DMS153 treated with DMSO at 0.1 percent for 48 hours (cell line): Measurements from ENCODE around the gene PHF21B.
"Not testable (repeated sequence)": the region's sequence is repeated elsewhere in the genome, so short reads cannot be mapped to it uniquely, and the experiment has no call there.

Experiments
- DNase-seq: peaks from one replicate; lab custom pipeline; 2025; ENCODE audit not compliant: unreplicated experiment; lab: John Stamatoyannopoulos, UW

PHF21B gene

DNA sequence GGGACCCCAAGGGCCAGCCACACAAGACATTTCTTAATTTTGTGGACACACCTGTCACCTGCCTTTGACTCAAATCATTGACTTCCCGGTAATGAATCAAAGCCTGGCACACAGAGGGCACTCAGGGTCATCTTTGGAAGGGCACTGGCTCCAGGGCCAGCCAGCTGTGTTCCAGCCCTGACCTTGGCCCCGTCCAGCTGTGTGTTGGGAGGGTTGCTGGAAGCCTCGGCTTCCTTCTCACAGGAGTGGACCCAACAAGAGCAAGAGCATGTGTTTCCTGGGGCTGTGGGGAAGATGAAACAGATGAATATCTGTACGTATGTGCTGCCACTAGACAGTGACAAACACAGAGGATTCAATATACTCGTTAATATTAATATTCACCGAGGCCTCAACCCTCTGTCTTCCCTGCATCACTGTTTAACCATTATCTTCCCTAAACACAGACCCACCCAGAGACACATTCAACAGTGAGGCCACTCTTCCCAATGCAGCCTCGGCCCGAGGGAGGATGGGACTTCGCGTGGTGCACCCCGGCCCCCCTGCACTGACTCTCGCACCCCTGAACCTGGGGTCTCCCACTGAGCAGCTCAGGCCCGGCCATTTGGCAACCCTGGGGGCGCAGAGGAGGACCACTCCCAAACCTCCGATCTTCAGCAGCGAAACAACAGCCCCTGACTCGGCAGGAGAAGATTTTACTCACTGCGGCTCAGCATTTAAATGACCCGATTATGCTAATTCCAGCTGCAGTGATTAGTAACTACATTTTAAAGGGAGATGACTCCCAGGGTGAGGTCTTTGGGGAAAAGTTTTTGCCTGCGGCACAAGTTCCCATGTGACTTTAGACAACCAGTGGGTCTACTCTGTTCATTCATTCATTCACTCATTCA, 45.7 kb downstream of the PHF21B start:
- DNase-seq: no peak

DNA sequence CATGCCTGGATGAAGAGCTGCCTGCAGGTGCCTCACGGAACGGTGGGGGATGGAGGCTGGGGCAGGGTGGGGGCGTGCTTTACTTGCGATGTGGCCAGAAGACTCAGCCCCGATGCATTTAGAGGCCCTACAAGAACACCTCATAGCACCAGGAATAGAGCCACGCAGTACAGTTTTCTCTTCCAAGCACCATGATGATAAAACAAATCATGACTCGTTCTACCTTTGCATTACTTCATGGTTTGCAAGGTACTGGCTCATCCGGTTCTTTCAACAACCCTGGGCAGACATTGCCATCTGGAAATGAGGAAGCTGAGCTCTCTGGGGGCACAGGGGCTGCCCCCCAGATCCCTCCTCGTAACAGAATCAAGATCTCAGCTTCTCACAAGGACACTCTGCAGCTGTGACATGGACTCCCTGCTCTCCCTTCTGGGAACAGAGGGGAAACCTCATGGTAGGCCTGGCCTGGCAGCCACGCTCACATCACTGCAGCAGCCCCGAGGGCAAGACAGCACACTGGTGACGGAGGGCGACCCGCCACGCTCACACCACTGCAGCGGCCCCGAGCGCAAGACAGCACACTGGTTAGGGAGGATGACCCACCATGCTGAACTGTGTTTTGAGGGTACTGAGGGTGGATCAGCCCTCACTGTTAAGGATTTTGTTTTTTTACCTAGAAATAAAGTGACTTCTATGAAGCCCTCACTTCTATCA, 46.9 kb downstream of the PHF21B start:
- DNase-seq: no peak

DNA sequence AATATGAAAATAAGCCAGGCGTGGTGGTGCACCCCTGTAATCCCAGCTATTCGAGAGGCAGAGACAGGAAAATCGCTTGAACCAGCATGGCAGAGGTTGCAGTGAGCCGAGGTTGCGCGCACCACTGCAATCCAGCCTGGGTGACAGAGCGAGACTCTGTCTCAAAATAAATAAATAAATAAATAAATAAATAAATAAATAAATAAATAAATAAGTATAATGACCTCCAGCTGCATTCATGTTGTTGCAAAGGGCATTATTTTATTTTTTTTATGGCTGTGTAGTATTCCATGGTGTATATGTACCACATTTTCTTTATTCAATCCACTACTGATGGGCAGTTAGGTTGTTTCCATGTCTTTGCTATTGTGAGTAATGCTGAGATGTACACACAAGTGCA, 48.1 kb downstream of the PHF21B start:
- not testable (repeated sequence) for DNase-seq

- DNase-seq: no peak
Measured at GRCh38 chr22:44956840-44957767, 52.7 kb downstream of the PHF21B start.

DNA sequence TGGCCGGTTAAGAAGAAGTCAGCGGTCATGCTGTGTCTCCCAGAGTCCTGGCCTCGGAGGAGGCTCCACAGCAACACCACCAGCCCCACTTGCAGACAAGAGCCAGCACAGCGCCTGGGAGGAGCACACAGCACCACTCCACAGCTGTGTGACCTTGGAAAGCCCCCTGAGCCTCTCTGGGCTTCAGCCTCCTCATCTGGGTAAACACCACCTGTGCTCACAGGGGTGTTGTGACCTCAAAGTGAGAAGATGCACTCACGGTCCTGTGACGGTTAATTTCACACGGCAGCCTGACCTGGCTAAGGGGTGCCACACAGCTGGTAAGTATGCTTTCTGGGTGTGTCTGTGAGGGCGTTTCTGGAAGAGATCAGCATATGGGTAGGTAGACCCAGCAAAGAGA, 54.7 kb downstream of the PHF21B start:
- no peak for DNase-seq

DNA sequence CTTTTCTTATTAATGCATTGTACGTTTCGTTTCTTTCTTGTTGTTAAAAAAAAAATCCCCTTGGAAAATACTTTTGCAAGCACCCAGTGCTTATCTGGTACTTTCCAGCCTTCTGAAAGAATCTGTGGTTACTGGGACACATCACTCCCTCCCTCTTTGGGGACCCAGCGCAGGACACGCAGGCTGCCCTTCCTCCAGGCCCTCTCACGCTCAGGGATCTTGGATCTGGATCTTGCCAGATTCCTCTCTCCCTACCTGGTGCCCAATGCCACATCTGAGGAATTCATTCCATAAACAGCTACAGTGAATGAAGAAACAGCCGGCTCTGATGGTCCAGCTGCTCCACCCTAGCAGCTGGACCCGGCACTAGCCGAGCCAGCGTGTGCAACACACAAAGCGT, 55.7 kb downstream of the PHF21B start:
- DNase-seq: no peak

DNA sequence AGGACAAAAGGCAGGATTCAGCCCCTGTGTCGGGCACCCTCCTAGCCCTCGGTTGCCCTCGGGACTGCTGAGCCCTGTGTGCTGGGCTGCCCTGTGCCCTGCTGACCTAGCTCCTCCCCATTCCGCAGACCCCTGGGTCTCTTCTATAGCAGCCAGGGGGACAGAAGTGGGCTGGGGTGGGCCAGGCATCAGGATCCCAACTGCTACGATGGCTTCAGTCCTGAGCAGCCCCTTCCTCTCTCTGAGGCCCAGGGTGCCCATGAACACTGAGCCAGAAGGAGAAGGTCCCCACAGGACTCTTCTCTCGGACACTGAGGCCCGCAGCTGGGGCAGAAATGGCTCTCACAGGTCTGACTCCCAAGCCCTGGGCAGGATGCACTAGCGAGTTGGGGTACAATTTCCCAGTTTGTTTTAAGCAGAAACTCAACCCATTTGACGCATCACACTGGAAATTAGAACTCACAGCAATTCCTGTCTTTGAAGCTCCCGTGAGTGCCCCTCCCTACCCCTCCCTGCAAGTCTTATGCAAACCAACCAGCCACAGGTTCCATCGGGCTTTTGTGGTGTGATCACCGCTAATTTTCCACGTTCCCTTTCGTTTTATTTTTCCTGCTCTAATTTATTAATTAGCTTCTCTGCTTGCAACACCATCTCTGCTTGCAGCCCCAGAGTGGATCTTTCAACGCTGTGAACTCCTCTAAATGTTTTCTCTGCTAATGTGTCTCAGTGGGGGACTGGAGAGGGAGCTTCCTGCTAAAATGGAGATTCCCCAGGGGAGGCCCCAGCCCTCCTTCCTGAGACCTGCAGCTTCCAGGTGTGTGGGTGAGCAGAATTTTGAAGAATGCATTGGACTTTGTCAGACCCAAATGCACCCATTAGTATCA, 56.7 kb downstream of the PHF21B start:
- DNase-seq: no peak

DNA sequence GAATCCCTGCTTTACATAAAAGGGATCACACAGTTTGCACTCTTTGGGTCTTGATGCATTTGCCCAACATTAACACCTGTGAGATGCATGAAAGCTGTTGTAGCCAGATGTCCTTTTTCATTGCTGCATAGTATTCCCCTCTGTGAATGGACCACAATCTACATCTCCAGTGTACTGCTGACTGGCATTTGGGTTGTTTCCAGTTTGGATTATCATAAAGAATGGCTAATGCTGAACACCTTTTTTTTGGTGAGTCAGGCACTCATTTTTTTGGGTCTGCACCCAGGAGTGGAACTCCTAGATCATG, 58.3 kb downstream of the PHF21B start:
- no peak for DNase-seq

DNA sequence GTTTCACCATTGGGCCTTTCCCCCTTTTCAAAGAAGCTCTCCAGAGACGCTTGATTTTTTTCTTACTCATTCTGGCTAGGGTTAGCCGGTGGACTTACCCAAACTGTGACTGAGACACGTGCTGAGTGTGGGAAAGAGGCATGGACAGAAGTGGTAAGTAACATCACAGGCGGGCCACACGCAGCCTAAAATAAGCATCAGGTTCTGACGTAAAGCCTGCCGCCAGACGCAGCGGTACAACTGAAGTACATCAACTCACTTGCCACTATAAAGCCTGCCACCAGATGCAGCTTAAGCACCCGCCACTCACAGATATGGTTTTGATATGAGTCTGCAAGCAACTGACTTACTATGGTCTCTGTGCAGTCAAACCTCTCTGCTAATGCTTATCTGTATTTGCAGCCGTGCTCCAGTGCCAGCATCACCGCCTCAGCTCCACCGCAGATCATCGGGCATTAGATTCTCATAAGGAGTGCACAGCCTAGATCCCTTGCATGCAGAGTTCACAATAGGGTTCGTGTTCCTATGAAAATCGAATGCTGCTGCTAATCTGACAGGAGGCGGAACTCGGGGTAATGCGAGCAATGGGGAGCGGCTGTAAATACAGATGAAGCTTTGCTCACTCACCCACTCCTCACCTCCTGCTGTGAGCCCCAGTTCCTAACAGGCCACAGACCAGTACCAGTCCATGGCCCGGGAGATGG, 58.8 kb downstream of the PHF21B start:
- DNase-seq: no peak

GRCh38 chr22:44947846-44948245, 62.0 kb downstream of the PHF21B start:
- DNase-seq: no peak

GRCh38 chr22:44947049-44947448, 62.8 kb downstream of the PHF21B start:
- DNase-seq: no peak

DNA sequence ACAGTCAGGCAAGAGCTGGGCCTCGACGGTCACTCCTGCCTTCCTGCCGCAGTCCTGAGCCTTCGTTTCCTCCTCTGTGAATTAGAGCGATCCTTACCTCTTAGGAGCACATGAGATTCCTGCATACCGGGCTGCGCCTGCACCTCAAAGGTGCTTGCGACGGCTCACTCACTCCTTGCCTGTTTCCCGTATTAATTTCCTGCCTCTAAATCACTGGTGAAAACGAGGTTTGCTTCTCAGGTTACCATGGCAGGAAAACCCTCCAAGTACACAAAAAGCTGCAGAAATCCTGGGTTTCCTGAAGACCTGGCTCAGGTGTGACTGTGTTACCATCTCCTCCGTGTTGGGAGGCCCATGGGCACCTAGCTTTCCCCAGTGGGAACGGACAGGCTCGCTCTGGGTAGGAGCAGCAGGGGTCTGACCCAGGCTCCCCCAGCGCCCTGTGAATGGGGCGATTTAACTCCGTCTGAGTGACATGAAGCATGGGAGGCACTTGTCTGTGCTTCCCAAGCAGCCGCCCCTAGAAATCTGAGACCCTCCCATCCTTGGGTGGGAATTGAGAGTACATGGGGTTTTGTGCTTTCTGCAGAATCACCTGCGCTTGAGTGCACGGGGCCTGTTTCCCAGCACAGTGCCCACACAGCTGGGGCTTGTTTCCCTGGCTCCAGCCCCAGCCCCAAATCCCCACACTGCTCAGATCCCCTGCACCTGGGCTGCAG, 64.8 kb downstream of the PHF21B start:
- DNase-seq: no peak

- no peak for DNase-seq
Measured at GRCh38 chr22:44943701-44944324, 66.0 kb downstream of the PHF21B start.

DNA sequence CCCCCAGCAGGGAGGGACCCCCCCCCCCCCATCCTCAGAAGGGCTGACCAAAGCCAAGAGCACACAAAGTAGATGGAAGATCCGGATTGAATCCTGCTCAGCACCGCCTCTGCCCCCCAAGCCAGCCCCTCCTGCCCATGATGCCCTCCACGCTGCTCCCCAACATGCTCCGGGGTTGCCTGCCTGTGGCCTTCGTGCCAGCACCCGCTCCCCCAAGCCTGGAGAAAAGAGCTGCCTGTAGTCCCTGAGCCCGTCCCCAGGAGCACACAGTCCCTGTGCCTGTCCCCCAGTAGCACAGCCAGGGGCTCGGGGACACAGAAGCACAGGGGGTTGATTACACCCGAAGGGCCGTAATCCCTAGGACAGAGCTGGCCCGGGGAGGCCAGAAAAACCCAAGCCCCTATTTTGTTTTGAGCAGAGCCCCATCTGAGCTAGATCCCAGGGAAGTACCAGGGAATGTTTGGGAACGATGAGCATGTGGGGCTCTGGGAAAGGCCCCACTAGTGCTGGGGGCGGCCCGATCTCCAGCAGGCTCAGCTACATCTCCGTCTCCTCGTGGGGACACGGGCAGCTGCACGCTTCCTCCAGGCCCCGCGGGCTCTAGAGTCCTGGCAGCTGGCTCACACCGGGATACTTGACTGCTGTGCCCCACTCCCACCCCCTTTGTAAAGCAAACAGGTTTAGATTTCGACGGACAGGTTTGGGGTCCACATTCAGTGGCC, 66.7 kb downstream of the PHF21B start:
- DNase-seq: no peak

DNA sequence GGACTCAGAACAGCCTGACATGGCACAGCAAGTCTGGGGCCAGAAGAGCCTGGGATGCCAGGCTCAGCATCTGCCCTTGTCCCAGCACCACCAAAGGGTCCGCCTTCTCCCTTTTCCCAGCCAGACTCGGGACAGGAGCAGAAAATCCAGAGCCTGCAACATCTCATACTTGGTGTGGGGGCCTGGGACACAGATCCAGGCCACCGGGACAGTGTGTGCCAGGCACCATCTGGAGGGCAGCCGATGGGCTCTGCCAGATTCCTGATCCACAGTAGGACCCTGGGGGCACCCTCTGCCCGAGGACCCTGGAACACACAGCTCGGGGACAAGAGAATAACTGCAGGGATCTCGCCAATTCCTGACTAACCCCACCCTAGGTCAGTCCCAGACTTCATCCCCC, 67.7 kb downstream of the PHF21B start:
- no peak for DNase-seq

- no peak for DNase-seq
Measured at GRCh38 chr22:44941207-44941606, 68.6 kb downstream of the PHF21B start.

DNA sequence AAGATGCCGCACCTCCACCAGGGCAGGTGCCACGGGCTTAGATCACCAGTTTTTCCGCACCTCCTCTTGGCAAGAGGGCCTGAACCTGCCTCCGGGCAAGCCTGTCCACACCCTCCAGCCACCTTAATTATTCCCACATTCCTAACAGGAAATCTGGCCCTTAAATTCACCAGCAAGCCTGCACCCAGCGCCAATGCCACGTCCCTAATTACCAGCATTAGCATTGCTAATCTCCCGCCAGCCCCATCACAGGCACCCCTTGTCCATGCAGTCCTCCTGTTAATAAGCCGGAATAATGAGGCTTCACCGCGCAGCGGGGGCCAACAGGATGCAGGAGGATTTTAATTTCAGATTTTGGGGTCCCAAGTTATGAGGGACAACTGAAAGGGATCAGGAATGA, 69.7 kb downstream of the PHF21B start:
- DNase-seq: no peak

DNA sequence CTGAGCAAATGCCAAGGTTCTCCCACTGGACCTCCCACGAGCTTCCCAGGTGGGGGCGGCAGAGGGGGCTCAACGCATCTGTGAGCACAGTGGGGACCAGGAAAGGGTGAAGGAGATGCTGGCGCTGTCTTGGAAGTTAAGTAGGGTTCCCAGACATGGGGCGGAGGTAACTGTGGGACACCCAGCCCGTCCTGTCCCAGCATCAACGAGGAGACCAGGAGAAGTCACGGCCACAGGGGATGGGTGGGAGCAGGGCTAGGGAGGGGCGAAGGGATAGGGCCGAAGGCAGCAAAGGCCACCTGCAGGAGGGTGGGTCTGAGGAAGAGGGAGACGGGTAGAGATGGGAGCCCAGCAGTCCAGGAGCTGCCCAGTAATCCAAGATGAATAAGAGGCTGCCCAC, 70.4 kb downstream of the PHF21B start:
- no peak for DNase-seq
